DMS114 treated with DMSO at 0.1 percent for 48 hours (cell line): Measurements from ENCODE around the gene OR8D1.

Experiments
- DNase-seq: peaks from one replicate; lab custom pipeline; 2025; ENCODE audit not compliant: unreplicated experiment; lab: John Stamatoyannopoulos, UW

OR8D1 gene

GRCh38 chr11:124313849-124314248 is at the start of gene OR8D1:
Gene OR8D1, minus strand, starts transcription at chr11:124313949. Its CDS starts 3,183 bp downstream, at chr11:124310766.
- no peak for DNase-seq

- DNase-seq, result no peak
These were observed 45.8 kb upstream of the OR8D1 start for GRCh38 chr11:124359566-124359965.

DNA sequence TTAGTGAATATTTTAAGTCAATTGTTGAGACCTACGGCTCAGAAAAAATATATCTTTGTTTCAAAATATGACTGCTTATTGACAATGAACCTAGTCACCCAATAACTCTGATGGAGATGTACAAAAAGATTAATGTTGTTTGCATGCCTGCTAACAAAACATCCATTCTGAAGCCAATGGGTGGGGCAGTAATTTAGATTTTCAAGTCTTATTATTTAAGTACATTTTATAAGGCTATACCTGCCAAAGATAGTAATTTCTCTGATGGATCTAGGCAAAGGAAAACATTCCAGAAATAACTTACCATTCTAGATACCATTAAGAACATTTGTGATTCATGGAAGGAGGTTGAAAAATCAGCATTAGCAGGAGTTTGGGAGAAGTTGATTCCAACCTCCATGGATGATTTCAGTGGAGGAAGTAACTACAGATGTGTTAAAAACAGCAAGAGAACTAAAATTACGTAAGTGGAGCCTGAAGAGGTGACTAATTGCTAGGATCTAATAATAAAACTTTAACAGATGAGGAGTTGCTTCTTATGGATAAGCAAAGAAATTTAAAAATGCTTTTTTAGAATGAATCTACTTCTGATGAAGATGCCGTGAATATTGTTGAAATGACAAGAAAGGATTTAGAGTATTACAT is 32.7 kb upstream of the OR8D1 start:
- DNase-seq, result no peak

GRCh38 chr11:124344346-124344745 is 30.6 kb upstream of the OR8D1 start:
- no peak for DNase-seq

GRCh38 chr11:124340142-124340447 is 26.3 kb upstream of the OR8D1 start:
- DNase-seq, result no peak

- DNase-seq, result no peak
These were observed 25.8 kb upstream of the OR8D1 start for GRCh38 chr11:124339396-124340141.

GRCh38 chr11:124331873-124332272 is 18.1 kb upstream of the OR8D1 start:
- no peak for DNase-seq

GRCh38 chr11:124329787-124330478 is 16.2 kb upstream of the OR8D1 start:
- no peak for DNase-seq

DNA sequence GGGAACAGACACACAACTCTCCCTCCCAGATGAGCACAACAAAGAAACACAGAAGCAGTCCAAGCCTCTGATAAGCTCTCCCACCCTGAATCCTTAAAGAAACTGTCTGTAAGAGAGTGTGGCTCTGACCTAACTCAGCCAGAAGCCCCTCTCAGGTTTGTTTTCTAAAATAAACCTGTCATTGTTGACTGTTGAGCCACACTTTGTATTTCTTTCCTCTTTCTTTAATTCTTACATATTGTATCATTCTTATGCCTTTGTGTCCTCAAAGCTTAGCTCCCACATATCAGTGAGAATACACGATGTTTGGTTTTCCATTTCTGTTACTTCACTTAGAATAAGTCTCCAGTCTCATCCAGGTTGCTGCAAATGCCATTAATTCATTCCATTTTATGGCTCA is 14.0 kb upstream of the OR8D1 start:
- no peak for DNase-seq

DNA sequence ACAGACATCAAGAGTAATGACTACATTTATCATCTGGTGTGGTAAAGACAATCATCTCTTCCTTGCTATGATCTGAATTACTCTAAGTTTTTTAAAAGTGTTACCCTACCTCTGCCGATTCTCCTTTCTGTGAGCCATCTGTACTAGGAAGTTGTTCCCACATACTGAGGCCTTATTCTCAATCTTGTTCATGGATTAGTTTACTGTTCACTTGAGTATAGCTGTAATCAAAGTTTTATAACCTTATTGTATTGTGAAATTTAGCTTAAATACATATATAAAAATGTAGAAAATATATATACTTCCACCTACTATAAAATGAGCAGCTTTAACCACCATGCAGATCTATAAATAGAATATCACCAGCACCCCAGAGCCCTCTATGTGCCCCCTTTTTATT is 8.6 kb upstream of the OR8D1 start:
- no peak for DNase-seq

DNA sequence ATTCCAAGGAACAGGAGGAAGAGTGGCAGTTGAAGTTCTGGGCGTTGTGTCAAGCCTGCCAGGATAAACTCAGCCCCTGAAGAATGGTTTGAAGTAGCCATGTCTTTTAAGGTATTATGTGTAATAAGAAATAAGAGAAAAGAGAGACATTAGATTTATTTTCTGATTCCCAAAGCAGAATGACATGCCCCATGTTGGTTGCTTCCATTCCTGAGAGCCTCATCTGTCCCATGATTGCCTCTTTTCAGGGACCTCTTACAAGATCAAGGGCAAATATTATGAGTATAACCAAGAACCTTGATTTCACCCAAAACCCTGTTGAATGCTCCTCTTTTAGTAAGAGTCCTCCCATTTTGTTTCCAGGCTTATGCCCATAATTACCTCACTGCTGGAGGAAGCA is 6.3 kb upstream of the OR8D1 start, which contains the start of gene OR8D2:
OR8D2 (minus strand) TSS at position 101 of the 400 bp plus-strand sequence; CDS start at position 101, 0 bp downstream.
- no peak for DNase-seq

DNA sequence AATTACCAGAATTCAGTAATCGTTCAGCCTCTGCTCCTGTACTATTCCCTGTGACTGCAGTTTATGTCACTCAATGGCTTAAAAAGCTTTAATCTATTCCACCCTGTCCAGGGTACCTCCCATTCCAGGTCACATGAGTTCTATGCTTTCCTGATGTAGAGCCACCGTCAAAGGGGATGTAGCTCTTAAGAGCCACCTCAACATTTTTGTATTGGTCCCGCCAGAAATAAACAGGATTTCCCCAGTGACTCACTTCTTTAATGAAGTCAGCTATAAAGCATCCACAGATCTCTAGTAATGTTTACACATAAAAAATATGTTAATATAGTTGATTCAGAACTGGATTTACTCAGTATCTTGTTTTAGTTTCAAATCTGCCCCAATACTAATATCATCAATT is 1.3 kb upstream of the OR8D1 start:
- no peak for DNase-seq

DNA sequence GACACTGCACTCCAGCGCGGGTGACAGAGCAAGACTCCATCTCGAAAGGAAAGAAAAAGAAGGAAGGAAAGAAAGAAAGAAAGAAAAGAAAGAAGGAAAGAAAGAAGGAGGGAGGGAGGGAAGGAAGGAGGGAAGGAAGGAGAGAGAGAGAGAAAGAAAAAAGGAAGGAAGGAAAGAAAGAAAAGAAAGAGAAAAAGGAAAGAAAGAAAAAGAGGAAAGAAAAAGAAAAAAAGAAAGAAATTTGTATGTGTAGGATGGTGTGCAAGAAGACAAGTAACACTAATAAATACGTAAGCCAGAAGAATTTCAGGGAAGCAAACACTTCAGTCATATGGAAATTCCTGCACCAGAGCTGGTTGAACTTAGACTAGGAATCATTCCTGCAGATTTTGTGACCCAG is 618 bp downstream of the OR8D1 start:
- no peak for DNase-seq

DNA sequence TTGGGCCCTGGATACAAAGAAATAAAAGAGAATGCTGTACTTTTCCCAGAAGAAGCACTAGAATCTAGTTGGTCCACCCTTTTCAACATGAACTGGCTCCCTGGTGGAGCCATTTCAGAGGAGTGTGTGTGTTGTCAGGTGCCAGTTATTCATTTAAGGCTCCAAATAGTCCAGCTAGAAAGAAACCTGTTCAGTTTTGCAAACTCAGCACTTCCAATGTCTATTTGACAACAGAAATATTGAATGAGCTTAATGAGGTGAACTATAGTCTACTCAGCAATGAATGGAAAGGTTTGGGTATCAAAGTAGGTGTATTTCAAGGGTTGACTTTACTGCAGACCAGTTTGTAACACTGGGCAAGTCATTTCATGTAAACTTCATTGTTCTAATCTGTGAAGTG is 2.1 kb downstream of the OR8D1 start:
- DNase-seq, result no peak

GRCh38 chr11:124311269-124311668 is 2.5 kb downstream of the OR8D1 start:
- no peak for DNase-seq

DNA sequence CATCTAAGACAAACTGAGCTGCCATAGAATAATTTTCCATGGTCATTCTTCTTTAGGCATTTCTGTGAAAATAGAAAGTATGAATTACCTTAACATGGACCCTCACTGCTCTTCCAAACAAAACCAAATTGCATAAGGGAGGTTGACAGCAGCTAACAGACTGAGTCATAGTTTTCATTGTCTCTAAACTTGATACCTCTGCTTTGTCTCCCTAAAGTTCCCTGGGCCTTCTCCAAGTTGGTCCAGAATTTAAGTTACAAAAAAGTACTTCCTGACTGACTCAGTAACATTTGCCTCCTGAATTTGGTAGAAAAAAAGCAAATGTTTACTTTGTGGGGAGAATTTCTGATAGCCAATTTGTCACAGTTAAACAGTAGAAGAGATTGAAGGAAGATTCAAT is 3.0 kb downstream of the OR8D1 start:
- no peak for DNase-seq

GRCh38 chr11:124307093-124307492 is 6.7 kb downstream of the OR8D1 start:
- no peak for DNase-seq

GRCh38 chr11:124302347-124303125 is 11.2 kb downstream of the OR8D1 start:
- DNase-seq, result no peak

GRCh38 chr11:124301548-124301947 is 12.2 kb downstream of the OR8D1 start:
- DNase-seq, result no peak

GRCh38 chr11:124297921-124298320 is 15.8 kb downstream of the OR8D1 start:
- no peak for DNase-seq

GRCh38 chr11:124296016-124296415 is 17.7 kb downstream of the OR8D1 start:
- DNase-seq, result no peak
